Fibroblast of villous mesenchyme (primary cell): ENCODE results near the gene FMN1. TPM values are rescaled to one million over a fixed set of nuclear protein-coding genes. Genes with fewer than 3 reads are reported as not detected.
A peak's percentile ranks its signal among the peaks of the same experiment; 100 is the strongest.

ENCODE experiments used
- DNase-seq: peaks from one replicate; pipeline ENCODE4 v3.0.0-alpha.2; 2010; ENCODE audit warnings: low read depth
- H3K4me3 ChIP-seq: 2 replicates; pipeline ENCODE4 v1.5.1; 2011; ENCODE audit warnings: low read depth, mild to moderate bottlenecking, low read length
- CTCF ChIP-seq: IDR thresholded peaks from 2 replicates; pipeline ENCODE4 v1.5.1; 2012; ENCODE audit warnings: low read depth, mild to moderate bottlenecking, low read length; ENCODE audit not compliant: insufficient read depth
- total RNA-seq: library from RNA; depleted of rRNA; stranded (reverse); fragments of >200 nt; gene quantifications from 2 replicates; pipeline ENCODE4 v1.2.3, GENCODE V29; 2012

The FMN1 gene
- total RNA-seq, 1 donor, result 8.6 TPM

- TF ChIP-seq CTCF, result no peak
- no peak for DNase-seq
- no peak overlapping the region for H3K4me3 ChIP-seq
Measured at GRCh38 chr15:32927124-32927523, 267.4 kb downstream of the FMN1 start.

- no peak for DNase-seq
- no peak for TF ChIP-seq CTCF
- H3K4me3 ChIP-seq, result no peak overlapping the region
Measured at GRCh38 chr15:32923176-32923575, 271.3 kb downstream of the FMN1 start.

GRCh38 chr15:32922541-32922940 lies 272.0 kb downstream of the FMN1 start:
- no peak overlapping the region for H3K4me3 ChIP-seq
- no peak for TF ChIP-seq CTCF
- DNase-seq, result no peak

- peak; percentile 90 for DNase-seq
- H3K4me3 ChIP-seq, result no peak overlapping the region
- TF ChIP-seq CTCF, result no peak
Measured at GRCh38 chr15:32919749-32920414, 274.6 kb downstream of the FMN1 start.

GRCh38 chr15:32918547-32918946 lies 276.0 kb downstream of the FMN1 start:
- DNase-seq, result no peak
- H3K4me3 ChIP-seq, result no peak overlapping the region
- TF ChIP-seq CTCF, result no peak

GRCh38 chr15:32910839-32911238 lies 283.7 kb downstream of the FMN1 start:
- no peak for DNase-seq
- H3K4me3 ChIP-seq, result no peak overlapping the region
- no peak for TF ChIP-seq CTCF

GRCh38 chr15:32909431-32909830 lies 285.1 kb downstream of the FMN1 start:
- TF ChIP-seq CTCF, result no peak
- no peak overlapping the region for H3K4me3 ChIP-seq
- DNase-seq, result peak; percentile 34
